Activated naive CD4-positive, alpha-beta T cell treated with anti-CD3 and anti-CD28 coated beads, Interleukin-2, amount 10 ng/mL, durations not matched to agents 7 days and 5 days (primary cell): Measurements from ENCODE around the gene ACE.
A peak's percentile ranks its signal among the peaks of the same experiment; 100 is the strongest.
"Not testable (repeated sequence)": the region's sequence is repeated elsewhere in the genome, so short reads cannot be mapped to it uniquely, and the experiment has no call there.

Experiments used
- CTCF ChIA-PET: fragments of 350-600 bp; sonication (Branson Sonifier 250); formaldehyde crosslinking; loops from one replicate; lab custom pipeline; 2021; ENCODE audit warnings: antibody characterized with exemption; lab: Charles Lee
- DNase-seq: peaks from one replicate; pipeline ENCODE4 v3.0.0-alpha.2; 2020
- H3K27ac Mint-ChIP-seq: one replicate; pipeline ENCODE4 v1.8.0; 2021; ENCODE audit warnings: mild to moderate bottlenecking, moderate library complexity, mixed read lengths
- H3K27me3 Mint-ChIP-seq: one replicate; pipeline ENCODE4 v1.8.0; 2021; ENCODE audit warnings: mild to moderate bottlenecking, mixed read lengths
- H3K36me3 Mint-ChIP-seq: one replicate; pipeline ENCODE4 v1.8.0; 2021; ENCODE audit warnings: mixed read lengths
- H3K4me1 Mint-ChIP-seq: one replicate; pipeline ENCODE4 v1.8.0; 2021; ENCODE audit warnings: mixed read lengths
- H3K4me3 Mint-ChIP-seq: one replicate; pipeline ENCODE4 v1.8.0; 2021; ENCODE audit warnings: mild to moderate bottlenecking, moderate library complexity, mixed read lengths
- H3K9me3 Mint-ChIP-seq: one replicate; pipeline ENCODE4 v1.8.0; 2021; ENCODE audit warnings: mixed read lengths

Gene ACE

DNA sequence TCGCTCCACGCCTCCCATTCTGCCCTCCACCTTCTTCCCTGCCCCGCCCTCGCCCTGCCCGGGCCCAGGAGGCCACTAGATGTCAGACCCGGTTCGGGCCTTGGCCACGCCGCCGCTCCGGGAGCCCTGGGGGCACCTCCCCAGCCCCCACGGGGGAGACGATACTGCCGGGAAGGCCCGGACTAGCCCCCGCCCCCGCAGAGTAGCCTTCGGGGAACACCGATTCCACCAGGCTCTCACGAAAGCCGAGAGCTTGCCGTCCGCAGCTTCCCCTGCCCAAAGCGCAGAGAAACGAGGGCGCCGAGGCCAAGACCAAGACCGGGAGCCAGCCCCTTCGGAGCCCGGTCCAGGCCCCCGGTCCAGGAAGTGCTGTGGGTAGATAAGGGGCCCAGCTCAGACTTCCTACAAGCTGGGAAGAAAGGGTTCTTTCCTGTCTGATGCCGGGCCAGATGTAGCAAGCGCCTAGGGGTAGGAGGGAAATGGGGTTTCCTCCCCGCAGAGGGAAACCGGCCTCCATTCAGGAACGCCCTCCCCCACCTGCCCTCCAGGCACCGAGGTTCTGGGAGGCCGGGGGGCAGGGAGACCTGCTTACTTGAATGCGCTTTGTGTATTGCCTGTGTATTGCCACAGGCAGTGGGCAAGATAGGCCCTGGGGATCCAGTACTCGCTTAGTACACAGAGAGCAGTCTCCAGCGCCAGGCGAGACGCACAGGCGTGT is 29.9 kb upstream of the ACE start:
- peaks cover 77% of the 10 kb centered on the region for H3K27me3 Mint-ChIP-seq
- H3K27ac Mint-ChIP-seq: peak overlapping the region; percentile 33
- no peaks in the 10 kb centered on the region for H3K9me3 Mint-ChIP-seq
- no peaks in the 10 kb centered on the region for H3K36me3 Mint-ChIP-seq
- DNase-seq: peak; percentile 58
- H3K4me3 Mint-ChIP-seq: peak overlapping the region; percentile 37
- CTCF ChIA-PET: interaction anchor here (1.0 to 3.7 kb wide), 4 partner anchors 12 to 33 kb away, joined by 3 to 14 read pairs (median 4); no protein-coding TSS in a partner anchor
- peaks cover 34% of the 10 kb centered on the region for H3K4me1 Mint-ChIP-seq

DNA sequence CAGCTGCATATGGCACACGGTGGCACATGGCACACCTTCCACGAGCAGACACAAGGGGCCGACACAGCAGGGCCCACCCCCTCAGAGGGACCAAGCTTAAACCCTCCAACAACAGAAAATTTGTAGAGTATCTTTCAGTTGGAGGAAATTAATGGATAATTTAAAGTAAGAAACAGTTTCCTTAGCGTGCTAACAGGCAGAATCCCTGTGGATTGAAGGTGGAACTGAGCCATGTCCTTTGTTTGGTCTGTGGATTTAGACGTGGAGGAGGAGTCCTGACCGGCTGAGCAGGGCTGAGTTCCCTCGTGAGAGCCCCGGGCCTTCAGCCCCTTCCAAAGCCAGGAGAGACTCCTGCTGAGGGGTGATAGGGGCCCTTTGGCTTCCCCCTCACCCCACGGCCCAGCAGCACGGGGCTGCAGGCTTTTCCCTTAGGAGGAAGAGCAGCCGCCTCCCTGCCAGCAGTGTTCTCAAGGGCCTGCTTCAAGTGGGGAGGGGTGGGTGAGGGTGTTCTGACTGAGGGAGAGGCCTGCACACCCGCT is 29.3 kb upstream of the ACE start:
- no peak for DNase-seq
- H3K4me3 Mint-ChIP-seq: peak overlapping the region; percentile 37
- H3K9me3 Mint-ChIP-seq: no peaks in the 10 kb centered on the region
- H3K36me3 Mint-ChIP-seq: no peaks in the 10 kb centered on the region
- no peak overlapping the region for H3K27ac Mint-ChIP-seq
- peaks cover 79% of the 10 kb centered on the region for H3K27me3 Mint-ChIP-seq
- H3K4me1 Mint-ChIP-seq: peaks cover 34% of the 10 kb centered on the region
- CTCF ChIA-PET: interaction anchor here (1.0 to 3.7 kb wide), 5 partner anchors 13 to 32 kb away, joined by 3 to 14 read pairs (median 3); no protein-coding TSS in a partner anchor

GRCh38 chr17:63448655-63449054 is 28.2 kb upstream of the ACE start:
- CTCF ChIA-PET: interaction anchor here (0.7 to 3.7 kb wide), 4 partner anchors 19 to 163 kb away, joined by 3 to 14 read pairs (median 4); no protein-coding TSS in a partner anchor
- H3K27ac Mint-ChIP-seq: no peak overlapping the region

GRCh38 chr17:63450551-63450950 is 26.3 kb upstream of the ACE start:
- CTCF ChIA-PET: interaction anchor here (0.8 kb wide), 1 partner anchor 10 kb away, joined by 3 read pairs; no protein-coding TSS in a partner anchor
- Mint-ChIP-seq H3K9me3 (no peaks in the 10 kb centered on the region), H3K4me3 (no peak overlapping the region)

More at GRCh38 chr17:63448655-63449054, 28.2 kb upstream of the ACE start:
- Mint-ChIP-seq H3K27me3 (peaks cover 82% of the 10 kb centered on the region), H3K36me3 (no peaks in the 10 kb centered on the region), H3K4me3 (no peak overlapping the region), H3K4me1 (peaks cover 34% of the 10 kb centered on the region), H3K9me3 (no peaks in the 10 kb centered on the region)
- no peak for DNase-seq

DNA sequence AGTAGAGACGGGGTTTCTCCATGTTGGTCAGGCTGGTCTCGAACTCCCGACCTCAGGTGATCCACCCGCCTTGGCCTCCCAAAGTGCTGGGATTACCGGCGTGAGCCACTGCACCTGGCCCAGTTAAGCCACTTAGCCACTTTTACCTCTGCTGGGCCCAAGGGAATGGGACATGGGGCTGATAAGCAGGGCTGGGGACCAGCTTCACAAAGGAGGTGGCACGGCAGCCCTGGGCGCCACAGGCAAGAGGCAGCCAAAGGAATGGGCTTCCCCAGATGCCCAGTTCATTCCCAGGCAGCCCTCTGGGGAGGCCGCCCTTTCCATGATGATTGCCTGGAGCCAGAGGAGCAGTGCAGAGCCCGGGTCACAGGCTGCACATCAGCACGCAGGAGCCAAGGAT is 25.7 kb upstream of the ACE start:
- CTCF ChIA-PET: interaction anchor here (0.8 to 1.4 kb wide), 2 partner anchors 10 to 28 kb away, joined by 3 read pairs; no protein-coding TSS in a partner anchor

More at GRCh38 chr17:63450551-63450950, 26.3 kb upstream of the ACE start:
- Mint-ChIP-seq H3K36me3 (no peaks in the 10 kb centered on the region), H3K27me3 (peaks cover 82% of the 10 kb centered on the region), H3K4me1 (peaks cover 25% of the 10 kb centered on the region), H3K27ac (no peak overlapping the region)
- DNase-seq: no peak

GRCh38 chr17:63452046-63452961 is 24.6 kb upstream of the ACE start:
- H3K4me1 Mint-ChIP-seq: peaks cover 19% of the 10 kb centered on the region
- no peak for DNase-seq
- no peaks in the 10 kb centered on the region for H3K9me3 Mint-ChIP-seq
- no peak overlapping the region for H3K27ac Mint-ChIP-seq
- CTCF ChIA-PET: interaction anchor here (0.6 to 1.4 kb wide), 4 partner anchors 19 to 370 kb away, joined by 3 to 4 read pairs (median 3); no protein-coding TSS in a partner anchor
- no peaks in the 10 kb centered on the region for H3K36me3 Mint-ChIP-seq
- H3K27me3 Mint-ChIP-seq: peaks cover 71% of the 10 kb centered on the region
- no peak overlapping the region for H3K4me3 Mint-ChIP-seq

More for the DNA sequence above, 25.7 kb upstream of the ACE start:
- no peaks in the 10 kb centered on the region for H3K9me3 Mint-ChIP-seq
- DNase-seq: no peak
- H3K27me3 Mint-ChIP-seq: peaks cover 79% of the 10 kb centered on the region
- H3K4me3 Mint-ChIP-seq: no peak overlapping the region
- H3K27ac Mint-ChIP-seq: no peak overlapping the region
- H3K36me3 Mint-ChIP-seq: no peaks in the 10 kb centered on the region
- peaks cover 25% of the 10 kb centered on the region for H3K4me1 Mint-ChIP-seq

DNA sequence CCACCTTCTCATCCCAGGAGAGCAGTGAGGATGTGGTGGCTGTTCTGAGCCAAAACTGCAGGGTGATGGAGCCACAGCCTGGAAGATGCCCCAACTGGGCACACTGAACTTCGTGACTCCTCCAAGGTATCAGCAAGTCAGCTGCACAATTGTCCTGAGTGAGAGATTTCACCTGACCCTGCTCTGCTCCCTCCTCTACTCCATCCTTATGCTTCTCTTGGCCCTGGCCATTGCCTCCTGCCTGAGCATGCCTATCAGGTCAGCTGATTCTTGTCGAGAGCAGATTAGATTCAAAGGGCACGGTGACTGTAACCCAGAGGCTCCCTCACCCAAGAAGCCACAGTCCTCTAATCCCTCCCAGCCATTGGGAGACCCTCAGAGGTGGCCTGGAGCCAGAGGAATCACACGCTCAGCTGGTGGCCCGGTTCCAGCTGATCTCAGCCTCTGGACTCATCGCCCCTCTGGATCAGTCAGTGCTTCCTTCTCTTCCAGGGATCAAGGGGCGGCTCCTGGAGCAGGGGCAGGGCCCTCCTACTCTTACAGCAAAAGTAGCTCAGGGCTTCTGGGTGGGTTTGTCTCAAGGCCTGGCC is 23.8 kb upstream of the ACE start:
- CTCF ChIA-PET: interaction anchor here (0.6 to 1.2 kb wide), 5 partner anchors 10 to 371 kb away, joined by 3 to 4 read pairs (median 3); no protein-coding TSS in a partner anchor
- no peak overlapping the region for H3K4me3 Mint-ChIP-seq
- no peak overlapping the region for H3K27ac Mint-ChIP-seq
- peaks cover 68% of the 10 kb centered on the region for H3K27me3 Mint-ChIP-seq
- DNase-seq: no peak
- H3K4me1 Mint-ChIP-seq: peaks cover 16% of the 10 kb centered on the region
- no peaks in the 10 kb centered on the region for H3K36me3 Mint-ChIP-seq
- no peaks in the 10 kb centered on the region for H3K9me3 Mint-ChIP-seq

DNA sequence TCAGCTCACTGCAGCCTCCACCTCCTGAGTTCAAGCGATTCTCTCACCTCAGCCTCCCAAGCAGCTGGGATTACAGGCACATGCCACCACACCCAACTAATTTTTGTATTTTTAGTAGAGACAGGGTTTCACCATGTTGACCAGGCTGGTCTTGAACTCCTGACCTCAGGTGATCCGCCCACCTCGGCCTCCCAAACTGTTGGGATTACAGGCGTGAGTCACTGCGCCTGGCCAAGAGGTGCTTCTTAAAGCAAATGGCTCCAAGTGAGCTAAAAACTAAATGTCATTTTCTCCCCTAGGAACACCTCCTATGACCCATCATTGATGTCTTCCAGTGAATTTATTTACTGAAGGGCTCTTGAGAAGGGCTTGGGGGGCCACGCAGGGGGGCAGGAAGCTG is 22.5 kb upstream of the ACE start:
- CTCF ChIA-PET, H3K9me3 Mint-ChIP-seq, DNase-seq, H3K4me3 Mint-ChIP-seq, H3K27ac Mint-ChIP-seq, H3K36me3 Mint-ChIP-seq: not testable (repeated sequence)
- peaks cover 66% of the 10 kb centered on the region for H3K27me3 Mint-ChIP-seq
- peaks cover 12% of the 10 kb centered on the region for H3K4me1 Mint-ChIP-seq

- no peak overlapping the region for H3K4me3 Mint-ChIP-seq
- H3K27ac Mint-ChIP-seq: no peak overlapping the region
- H3K27me3 Mint-ChIP-seq: peaks cover 66% of the 10 kb centered on the region
- no peaks in the 10 kb centered on the region for H3K36me3 Mint-ChIP-seq
- DNase-seq: no peak
- CTCF ChIA-PET: no interaction called here
- no peaks in the 10 kb centered on the region for H3K9me3 Mint-ChIP-seq
- peaks cover 8% of the 10 kb centered on the region for H3K4me1 Mint-ChIP-seq
Observed at GRCh38 chr17:63454915-63455314, 21.9 kb upstream of the ACE start.

GRCh38 chr17:63455417-63455816 is 21.4 kb upstream of the ACE start:
- H3K27me3 Mint-ChIP-seq: peaks cover 64% of the 10 kb centered on the region
- H3K4me3 Mint-ChIP-seq: no peak overlapping the region
- H3K4me1 Mint-ChIP-seq: peaks cover 3% of the 10 kb centered on the region
- no peaks in the 10 kb centered on the region for H3K36me3 Mint-ChIP-seq
- CTCF ChIA-PET: no interaction called here
- no peak for DNase-seq
- H3K9me3 Mint-ChIP-seq: no peaks in the 10 kb centered on the region
- no peak overlapping the region for H3K27ac Mint-ChIP-seq

DNA sequence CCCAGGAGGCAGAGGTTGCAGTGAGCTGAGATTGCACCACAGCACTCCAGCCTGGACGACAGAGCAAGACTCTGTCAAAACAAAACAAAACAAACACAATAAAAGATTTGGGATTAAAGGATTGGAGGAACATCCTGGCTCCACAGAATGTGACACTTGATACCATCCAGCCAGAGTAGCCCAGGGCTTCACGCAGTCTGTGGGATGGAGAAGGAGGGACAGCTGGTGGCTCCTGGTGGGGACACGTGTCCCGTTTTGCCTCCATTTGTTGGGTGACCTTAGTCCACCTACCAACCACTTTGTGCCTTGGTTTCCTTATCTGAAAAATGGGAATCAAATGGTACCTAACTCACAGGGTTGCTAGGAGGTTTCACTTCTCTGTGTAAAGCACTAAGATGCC is 18.4 kb upstream of the ACE start:
- CTCF ChIA-PET: interaction anchor here (1.1 kb wide), 1 partner anchor 21 kb away, joined by 3 read pairs; no protein-coding TSS in a partner anchor
- H3K27ac Mint-ChIP-seq: no peak overlapping the region
- H3K4me1 Mint-ChIP-seq: no peaks in the 10 kb centered on the region

GRCh38 chr17:63460018-63460417 is 16.8 kb upstream of the ACE start:
- H3K36me3 Mint-ChIP-seq: no peaks in the 10 kb centered on the region
- no peak overlapping the region for H3K27ac Mint-ChIP-seq
- peaks cover 50% of the 10 kb centered on the region for H3K27me3 Mint-ChIP-seq
- H3K9me3 Mint-ChIP-seq: no peaks in the 10 kb centered on the region
- DNase-seq: no peak
- CTCF ChIA-PET: no interaction called here
- no peak overlapping the region for H3K4me3 Mint-ChIP-seq
- H3K4me1 Mint-ChIP-seq: no peaks in the 10 kb centered on the region

More for the DNA sequence above, 18.4 kb upstream of the ACE start:
- Mint-ChIP-seq H3K9me3 (no peaks in the 10 kb centered on the region), H3K36me3 (no peaks in the 10 kb centered on the region), H3K27me3 (peaks cover 57% of the 10 kb centered on the region), H3K4me3 (no peak overlapping the region)
- DNase-seq: no peak

GRCh38 chr17:63463771-63464170 is 13.1 kb upstream of the ACE start:
- Mint-ChIP-seq H3K4me3 (no peak overlapping the region), H3K9me3 (no peaks in the 10 kb centered on the region), H3K27ac (no peak overlapping the region), H3K4me1 (no peaks in the 10 kb centered on the region), H3K36me3 (no peaks in the 10 kb centered on the region), H3K27me3 (peaks cover 54% of the 10 kb centered on the region)
- no peak for DNase-seq
- CTCF ChIA-PET: interaction anchor here (1.5 kb wide), 1 partner anchor 15 kb away, joined by 6 read pairs; no protein-coding TSS in a partner anchor
